Keratinocyte (primary cell): ENCODE data around the gene ACOT9.

Experiments
- CTCF ChIP-seq, 3 experiments: IDR thresholded peaks in 1 of 3; conservative IDR thresholded peaks in 1 of 3; optimal IDR thresholded peaks in 1 of 3; 2 replicates in 2 of 3; 3 replicates in 1 of 3; pipeline versions ENCODE3 to v1.5.1; 2011; ENCODE audit warnings: low read length in 3 of 3, mild to moderate bottlenecking in 3 of 3, moderate library complexity in 2 of 3, control low read depth in 1 of 3, inconsistent platforms in 1 of 3; ENCODE audit not compliant: insufficient read depth in 2 of 3; ENCODE audit errors: extremely low read depth in 1 of 3
- EZH2 ChIP-seq: IDR thresholded peaks from one replicate; pipeline ENCODE4 v1.6.1; 2012; ENCODE audit warnings: inconsistent platforms, mild to moderate bottlenecking, low read length, moderate library complexity

- TF ChIP-seq CTCF (optimal IDR thresholded peaks at IDR 0.05 in 1 of 3, IDR thresholded peaks at IDR 0.05 in 1 of 3, conservative IDR thresholded peaks at IDR 0.05 in 1 of 3; ENCODE audit: extremely low read depth in 1 of 3, insufficient read depth in 2 of 3, low read length in 3 of 3) (no peak), EZH2 (no peak)
Observed at GRCh38 chrX:23773601-23774175, 30.6 kb upstream of the ACOT9 start.
